Measurements from ENCODE around the gene KHDRBS1. TPM values are rescaled to one million over a fixed set of nuclear protein-coding genes. Genes with fewer than 3 reads are reported as not detected.

Gene KHDRBS1
- total and polyA plus RNA-seq, 4 donors = 14.6 to 37.6 (median 24.5) TPM

GRCh38 chr1:32055416-32055815, 41.7 kb downstream of the KHDRBS1 start:
- Histone ChIP-seq H3K9me3 (ENCODE audit: control insufficient read depth in 4 of 4, low read length in 3 of 4) (no peaks in the 10 kb centered on the region), H3K4me3 (ENCODE audit: low read depth in 1 of 3, low read length in 3 of 3) (no peak overlapping the region), H3K27ac (ENCODE audit: low read depth in 1 of 2, low read length in 2 of 2) (no peak overlapping the region), H3K27me3 (ENCODE audit: control insufficient read depth in 4 of 4, insufficient read depth in 4 of 4, low read length in 3 of 4) (no peaks in the 10 kb centered on the region), H3K9ac (ENCODE audit: low read depth in 1 of 2, low read length in 2 of 2) (no peak overlapping the region), H3K36me3 (ENCODE audit: control insufficient read depth in 4 of 4, insufficient read depth in 3 of 4, low read depth in 1 of 4, low read length in 3 of 4) (peaks cover 7 to 59% (median 35%) of the 10 kb centered on the region in 4 donors), H3K4me1 (ENCODE audit: control insufficient read depth in 4 of 4, insufficient read depth in 4 of 4, low read length in 3 of 4) (no peaks in the 10 kb centered on the region)
- 94% methylated on average over 5 of the region's 5 CpGs for WGBS
- no peak for DNase-seq (ENCODE audit: low spot score)
- TF ChIP-seq RXRA (IDR thresholded peaks at IDR 0.05) (no peak), EGR1 (IDR thresholded peaks at IDR 0.05; ENCODE audit: low read depth in 2 of 2) (no peak), CTCF (IDR thresholded peaks at IDR 0.05; ENCODE audit: low read depth, low read length, missing input control) (no peak), REST (IDR thresholded peaks at IDR 0.05) (no peak), FOXA2 (IDR thresholded peaks at IDR 0.05) (no peak), JUND (IDR thresholded peaks at IDR 0.05) (no peak), GABPA (IDR thresholded peaks at IDR 0.05 in 1 of 2, conservative IDR thresholded peaks at IDR 0.05 in 1 of 2) (no peak), MAX (IDR thresholded peaks at IDR 0.05) (no peak), NR2F2 (IDR thresholded peaks at IDR 0.05) (no peak), YY1 (IDR thresholded peaks at IDR 0.05) (no peak), ZBTB33 (IDR thresholded peaks at IDR 0.05) (no peak), TAF1 (conservative IDR thresholded peaks at IDR 0.05) (no peak), SP1 (IDR thresholded peaks at IDR 0.05) (no peak), RAD21 (IDR thresholded peaks at IDR 0.05) (no peak), ATF3 (IDR thresholded peaks at IDR 0.05) (no peak)

- TF ChIP-seq HNF4A (conservative IDR thresholded peaks at IDR 0.05) (no peak), RAD21 (IDR thresholded peaks at IDR 0.05) (no peak), EGR1 (IDR thresholded peaks at IDR 0.05; ENCODE audit: low read depth in 2 of 2) (no peak), ATF3 (IDR thresholded peaks at IDR 0.05) (no peak), NR2F2 (IDR thresholded peaks at IDR 0.05) (no peak), MAX (IDR thresholded peaks at IDR 0.05) (no peak), ZBTB33 (IDR thresholded peaks at IDR 0.05) (no peak), HNF4G (IDR thresholded peaks at IDR 0.05) (no peak), TAF1 (conservative IDR thresholded peaks at IDR 0.05) (no peak)
- 99% methylated on average over 1 of the region's 1 CpG for WGBS
- Histone ChIP-seq H3K4me3 (ENCODE audit: low read depth in 1 of 3, low read length in 3 of 3) (no peak overlapping the region), H3K36me3 (ENCODE audit: control insufficient read depth in 4 of 4, insufficient read depth in 3 of 4, low read depth in 1 of 4, low read length in 3 of 4) (peaks cover 3 to 60% (median 41%) of the 10 kb centered on the region in 4 donors), H3K27ac (ENCODE audit: low read depth in 1 of 2, low read length in 2 of 2) (no peak overlapping the region), H3K27me3 (ENCODE audit: control insufficient read depth in 4 of 4, insufficient read depth in 4 of 4, low read length in 3 of 4) (no peaks in the 10 kb centered on the region), H3K9ac (ENCODE audit: low read depth in 1 of 2, low read length in 2 of 2) (no peak overlapping the region), H3K4me1 (ENCODE audit: control insufficient read depth in 4 of 4, insufficient read depth in 4 of 4, low read length in 3 of 4) (no peaks in the 10 kb centered on the region), H3K9me3 (ENCODE audit: control insufficient read depth in 4 of 4, low read length in 3 of 4) (no peaks in the 10 kb centered on the region)
- no peak for DNase-seq (ENCODE audit: low spot score)
These were observed 42.9 kb downstream of the KHDRBS1 start for GRCh38 chr1:32056598-32056997.

All from liver (tissue), 9 donors.